ENCODE results near the gene NXPH1.

DNA sequence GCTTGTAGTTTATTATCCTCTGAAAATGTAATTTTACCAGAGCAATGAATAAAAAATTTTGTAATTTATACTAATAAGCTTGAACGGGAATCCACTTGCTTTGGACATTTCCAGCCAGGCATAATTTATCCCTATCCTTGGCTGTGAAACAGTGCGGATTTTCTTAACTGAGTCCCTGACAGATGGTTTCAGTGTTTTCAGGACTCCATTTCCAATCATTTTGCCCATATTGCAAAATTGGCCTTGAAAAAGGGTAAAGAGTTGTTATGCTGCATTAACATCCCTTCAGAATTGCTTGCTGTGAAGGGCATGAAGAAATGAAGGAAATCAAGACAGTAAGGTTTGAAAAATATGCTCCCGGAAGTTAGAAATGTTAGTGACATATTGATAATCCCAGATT, 57.7 kb downstream of the NXPH1 start:
- TF ChIP-seq, protein P1, sequence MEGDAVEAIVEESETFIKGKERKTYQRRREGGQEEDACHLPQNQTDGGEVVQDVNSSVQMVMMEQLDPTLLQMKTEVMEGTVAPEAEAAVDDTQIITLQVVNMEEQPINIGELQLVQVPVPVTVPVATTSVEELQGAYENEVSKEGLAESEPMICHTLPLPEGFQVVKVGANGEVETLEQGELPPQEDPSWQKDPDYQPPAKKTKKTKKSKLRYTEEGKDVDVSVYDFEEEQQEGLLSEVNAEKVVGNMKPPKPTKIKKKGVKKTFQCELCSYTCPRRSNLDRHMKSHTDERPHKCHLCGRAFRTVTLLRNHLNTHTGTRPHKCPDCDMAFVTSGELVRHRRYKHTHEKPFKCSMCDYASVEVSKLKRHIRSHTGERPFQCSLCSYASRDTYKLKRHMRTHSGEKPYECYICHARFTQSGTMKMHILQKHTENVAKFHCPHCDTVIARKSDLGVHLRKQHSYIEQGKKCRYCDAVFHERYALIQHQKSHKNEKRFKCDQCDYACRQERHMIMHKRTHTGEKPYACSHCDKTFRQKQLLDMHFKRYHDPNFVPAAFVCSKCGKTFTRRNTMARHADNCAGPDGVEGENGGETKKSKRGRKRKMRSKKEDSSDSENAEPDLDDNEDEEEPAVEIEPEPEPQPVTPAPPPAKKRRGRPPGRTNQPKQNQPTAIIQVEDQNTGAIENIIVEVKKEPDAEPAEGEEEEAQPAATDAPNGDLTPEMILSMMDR (IDR thresholded peaks at IDR 0.05), result no peak
- no peak for TF ChIP-seq EZH2 (IDR thresholded peaks at IDR 0.05; ENCODE audit: borderline replicate concordance, insufficient read depth, low read depth, low read length, poor library complexity, severe bottlenecking)

Data from B cell (primary cell).